ENCODE results near the gene TFPI.

GRCh38 chr2:187503700-187504099, 50.5 kb downstream of the TFPI start:
- TF ChIP-seq CTCF (conservative IDR thresholded peaks at IDR 0.05; ENCODE audit: low read depth, low read length) (no peak), EZH2 (IDR thresholded peaks at IDR 0.05; ENCODE audit: low read length, unreplicated experiment) (no peak)

Data from PC-3 (cell line).